Activated CD4-positive, alpha-beta T cell treated with anti-CD3 and anti-CD28 coated beads, Interleukin-2, amount 50 U/mL, for 48 hours (primary cell): Measurements from ENCODE around the gene IL21R.
"Not testable (repeated sequence)": the region's sequence is repeated elsewhere in the genome, so short reads cannot be mapped to it uniquely, and the experiment has no call there.

Experiments used
- DNase-seq, 2 experiments: peaks; one replicate each; pipeline ENCODE4 v3.0.0-alpha.2; 2020

IL21R gene

GRCh38 chr16:27428026-27428785, 26.2 kb downstream of the IL21R start:
- peak in 1 of 2 experiments; percentile 4 for DNase-seq

GRCh38 chr16:27429330-27429871, 27.4 kb downstream of the IL21R start:
- peak in 1 of 2 experiments; percentile 2 for DNase-seq

GRCh38 chr16:27429981-27430441, 28.0 kb downstream of the IL21R start:
- peak in 1 of 2 experiments; percentile 2 for DNase-seq

- peak in 1 of 2 experiments; percentile 2 for DNase-seq
These were observed 28.5 kb downstream of the IL21R start for GRCh38 chr16:27430512-27430911.

- DNase-seq = peak in 1 of 2 experiments; percentile 23
These were observed 29.0 kb downstream of the IL21R start for GRCh38 chr16:27430923-27431484.

GRCh38 chr16:27431773-27432532, 30.0 kb downstream of the IL21R start:
- peak in 1 of 2 experiments; percentile 6 for DNase-seq

- DNase-seq = peak in 1 of 2 experiments; percentile 1
These were observed 30.6 kb downstream of the IL21R start for GRCh38 chr16:27432558-27432957.

- not testable (repeated sequence) for DNase-seq
These were observed 31.2 kb downstream of the IL21R start for GRCh38 chr16:27433191-27433590.

- DNase-seq = no peak
These were observed 31.7 kb downstream of the IL21R start for GRCh38 chr16:27433636-27434035.

- peak in 1 of 2 experiments; percentile 2 for DNase-seq
These were observed 32.4 kb downstream of the IL21R start for GRCh38 chr16:27434141-27435051.

- peak in 1 of 2 experiments; percentile 1 for DNase-seq
These were observed 33.2 kb downstream of the IL21R start for GRCh38 chr16:27435146-27435545.

- DNase-seq = peak in 1 of 2 experiments; percentile 0
These were observed 34.1 kb downstream of the IL21R start for GRCh38 chr16:27436065-27436464.

- DNase-seq = peak in 1 of 2 experiments; percentile 2
These were observed 35.1 kb downstream of the IL21R start for GRCh38 chr16:27436921-27437650.

GRCh38 chr16:27437946-27438345, 36.0 kb downstream of the IL21R start:
- no peak for DNase-seq

- DNase-seq = no peak
These were observed 37.5 kb downstream of the IL21R start for GRCh38 chr16:27439271-27440018.

- no peak for DNase-seq
These were observed 39.3 kb downstream of the IL21R start for GRCh38 chr16:27441276-27441675.

- no peak for DNase-seq
These were observed 40.0 kb downstream of the IL21R start for GRCh38 chr16:27441998-27442397.

- DNase-seq = no peak
These were observed 42.0 kb downstream of the IL21R start for GRCh38 chr16:27444015-27444414.

- no peak for DNase-seq
These were observed 42.5 kb downstream of the IL21R start for GRCh38 chr16:27444470-27444869.

- no peak for DNase-seq
These were observed 43.7 kb downstream of the IL21R start for GRCh38 chr16:27445502-27446175.
